Renal cortical epithelial cell (primary cell): ENCODE measurements around the gene TFB1M. TPM values are rescaled to one million over a fixed set of nuclear protein-coding genes. Genes with fewer than 3 reads are reported as not detected.

Experiments
- DNase-seq: peaks from one replicate; pipeline ENCODE4 v3.0.0-alpha.2; 2011; ENCODE audit warnings: low read depth
- total RNA-seq: library from RNA; depleted of rRNA; stranded (reverse); fragments of >200 nt; gene quantifications from 2 replicates; pipeline ENCODE4 v1.2.3, GENCODE V29; 2014

The TFB1M gene
- total RNA-seq, 1 donor from 2014 or later, result 21.7 TPM

GRCh38 chr6:155264693-155265320, 49.5 kb downstream of the TFB1M start:
- no peak for DNase-seq

GRCh38 chr6:155263373-155264063, 50.8 kb downstream of the TFB1M start, which contains the start of gene CLDN20:
Gene CLDN20, plus strand, starts transcription at chr6:155264013. Its CDS starts 11,707 bp downstream, at chr6:155275720.
- DNase-seq, result no peak

- no peak for DNase-seq
Measured at GRCh38 chr6:155262655-155263054, 51.6 kb downstream of the TFB1M start.

- no peak for DNase-seq
Measured at GRCh38 chr6:155261111-155261900, 53.0 kb downstream of the TFB1M start.

- no peak for DNase-seq
Measured at GRCh38 chr6:155260686-155261085, 53.6 kb downstream of the TFB1M start.

- DNase-seq, result no peak
Measured at GRCh38 chr6:155259897-155260296, 54.4 kb downstream of the TFB1M start.

- no peak for DNase-seq
Measured at GRCh38 chr6:155259204-155259603, 55.1 kb downstream of the TFB1M start.

DNA sequence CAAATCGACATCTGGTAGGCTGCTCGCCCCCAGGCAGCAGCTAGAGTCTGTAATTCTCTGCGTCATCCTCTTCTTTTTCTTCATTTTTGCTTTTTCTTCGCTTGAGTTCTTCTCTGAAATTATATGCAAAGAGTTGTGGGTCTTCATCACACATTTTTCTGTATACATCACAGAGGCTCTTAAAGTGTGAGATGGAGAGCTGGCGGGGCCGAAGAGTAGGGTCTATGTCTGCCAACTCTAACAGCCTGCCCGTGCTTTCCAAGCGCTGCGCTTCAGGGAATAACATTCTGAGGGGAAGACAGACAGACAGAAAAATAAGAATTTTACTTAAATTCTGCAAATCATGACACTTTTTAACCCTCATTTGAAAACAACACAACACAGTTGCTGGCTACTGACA, 56.5 kb downstream of the TFB1M start:
- no peak for DNase-seq

DNA sequence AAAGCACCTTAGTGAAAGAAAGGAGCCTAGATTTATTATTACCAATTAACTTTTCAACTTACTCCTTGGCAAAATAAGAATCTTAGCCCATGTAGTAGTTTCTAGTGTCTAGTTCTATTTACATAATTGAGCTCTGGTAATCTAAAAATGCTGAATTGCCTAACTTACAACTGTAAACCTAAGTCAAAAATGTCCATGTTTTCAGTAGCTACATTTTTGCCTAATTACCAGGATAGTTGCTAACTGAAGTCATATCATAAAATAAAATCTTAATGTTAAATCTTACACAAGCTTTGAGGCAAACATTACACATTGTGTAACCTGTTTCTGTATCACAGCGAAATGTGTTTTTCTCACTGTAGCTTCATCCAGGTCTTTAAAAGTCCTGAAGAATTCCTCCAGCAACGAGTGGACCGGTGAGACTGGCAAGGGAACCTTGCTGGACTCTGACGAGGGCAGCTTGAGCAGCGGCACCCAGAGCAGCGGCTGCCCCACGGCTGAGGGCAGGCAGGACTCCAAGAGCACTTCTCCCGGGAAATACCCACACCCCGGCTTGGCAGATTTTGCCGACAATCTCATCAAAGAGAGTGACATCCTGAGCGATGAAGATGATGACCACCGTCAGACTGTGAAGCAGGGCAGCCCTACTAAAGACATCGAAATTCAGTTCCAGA, 58.0 kb downstream of the TFB1M start:
- DNase-seq, result no peak

DNA sequence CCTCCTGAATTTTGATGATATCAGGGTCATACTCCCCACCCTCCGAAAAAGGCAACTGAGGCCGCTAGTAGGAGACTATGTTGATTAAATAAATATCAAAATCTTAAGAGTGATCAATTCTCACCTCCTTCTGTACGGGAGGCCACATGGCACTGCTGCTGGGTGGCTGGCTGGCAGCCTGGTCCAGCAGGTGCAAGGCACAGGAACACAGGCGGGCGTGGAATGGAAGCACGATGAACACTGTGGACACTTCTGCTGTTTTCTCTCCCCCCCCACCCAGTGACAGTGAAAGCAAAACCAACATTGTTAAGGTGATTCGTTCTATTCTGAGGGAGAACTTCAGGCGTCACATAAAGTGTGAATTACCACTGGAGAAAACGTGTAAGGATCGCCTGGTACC, 60.1 kb downstream of the TFB1M start:
- DNase-seq, result no peak

GRCh38 chr6:155253337-155253736, 60.9 kb downstream of the TFB1M start:
- DNase-seq, result peak; percentile 15

- DNase-seq, result no peak
Measured at GRCh38 chr6:155252581-155252980, 61.7 kb downstream of the TFB1M start.

DNA sequence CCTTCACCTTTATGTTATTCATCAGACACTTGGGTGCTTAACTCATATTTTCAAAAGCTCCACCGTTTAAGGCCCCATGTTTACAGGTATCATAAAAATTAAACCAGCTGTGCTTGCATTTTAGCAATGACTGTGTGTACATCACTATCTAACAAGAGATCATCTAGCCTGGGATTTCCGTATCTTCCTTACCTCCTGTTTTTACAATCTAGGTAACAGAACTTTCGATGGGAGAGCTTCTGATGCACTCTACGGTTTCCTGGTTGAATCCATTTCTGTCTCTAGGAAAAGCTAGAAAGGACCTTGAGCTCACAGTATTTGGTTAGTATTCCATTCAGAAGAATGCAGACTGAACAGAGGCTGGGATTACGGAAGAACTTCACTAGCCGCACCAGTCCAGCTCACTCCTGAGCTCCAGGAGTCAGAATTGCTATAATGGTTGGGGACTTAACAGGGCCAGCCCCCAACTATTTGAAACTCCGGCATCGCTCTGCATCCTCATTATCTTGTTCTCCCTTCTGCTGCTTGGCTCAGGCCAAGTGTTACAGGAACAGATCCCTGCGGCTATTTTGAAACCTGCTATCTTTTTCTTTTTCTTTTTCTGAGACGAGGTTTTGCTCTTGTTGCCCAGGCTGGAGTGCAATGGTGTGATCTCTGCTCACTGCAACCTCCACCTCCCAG, 63.4 kb downstream of the TFB1M start:
- DNase-seq, result no peak

DNA sequence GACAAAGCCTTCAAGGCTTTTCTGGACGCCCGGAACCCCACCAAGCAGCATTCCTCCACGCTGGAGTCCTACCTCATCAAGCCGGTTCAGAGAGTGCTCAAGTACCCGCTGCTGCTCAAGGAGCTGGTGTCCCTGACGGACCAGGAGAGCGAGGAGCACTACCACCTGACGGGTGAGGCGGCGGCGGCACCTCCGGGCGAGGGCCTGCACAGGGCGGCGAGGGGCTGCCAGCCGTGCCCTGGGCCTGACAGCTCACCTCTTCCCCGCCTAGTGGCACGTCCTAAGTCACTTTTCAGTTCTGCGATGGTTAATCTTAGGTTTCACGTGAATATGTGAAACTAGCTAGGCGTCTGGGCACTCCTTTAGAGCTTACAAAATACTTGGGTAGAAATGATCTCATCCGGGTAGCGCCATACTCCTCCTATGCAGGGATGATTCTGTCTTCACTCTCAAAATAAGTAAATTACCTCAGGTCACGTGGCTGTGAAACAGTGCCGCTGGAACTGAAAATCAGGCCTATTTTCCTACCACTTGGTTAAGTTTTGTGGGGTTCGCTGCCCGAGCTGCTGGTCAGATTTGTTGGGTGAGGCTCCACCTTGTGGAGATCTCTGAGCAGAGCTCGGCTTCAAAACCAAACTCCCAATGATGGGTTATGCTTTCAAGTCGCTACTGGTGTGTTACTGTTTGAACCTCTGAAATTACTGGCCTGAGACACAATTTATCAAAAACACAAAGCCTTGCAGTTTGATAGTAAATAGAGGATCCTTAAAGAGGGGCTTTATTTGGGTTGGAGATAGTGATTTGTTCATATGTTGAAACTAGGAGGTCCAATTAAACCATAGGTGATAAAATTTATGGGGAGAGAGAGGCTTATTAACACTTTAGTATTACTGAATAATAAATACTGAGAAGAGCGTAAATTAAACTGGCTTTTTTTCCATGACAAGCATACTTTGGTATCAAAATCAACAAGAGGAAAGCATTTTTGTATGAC, 66.0 kb downstream of the TFB1M start:
- peak; percentile 48 for DNase-seq

DNA sequence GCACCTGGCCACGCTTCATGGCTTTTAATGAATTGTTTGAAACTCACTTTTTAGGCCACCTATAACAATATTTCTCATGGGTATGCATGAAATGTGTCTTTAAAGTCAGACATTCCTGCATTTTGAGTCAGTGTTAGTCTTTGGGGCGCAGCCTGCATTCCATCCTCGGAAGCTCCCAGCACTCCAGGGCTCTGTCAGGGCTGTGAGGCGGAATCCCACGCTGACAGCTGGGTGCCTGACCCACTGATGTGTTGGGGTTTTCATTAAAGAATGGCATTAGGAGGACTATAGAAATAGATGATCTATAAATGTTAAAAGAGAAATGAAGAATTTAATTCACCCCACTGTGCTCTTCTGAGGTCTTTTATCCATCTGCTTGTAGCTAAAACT, 66.7 kb downstream of the TFB1M start:
- peak; percentile 54 for DNase-seq

DNA sequence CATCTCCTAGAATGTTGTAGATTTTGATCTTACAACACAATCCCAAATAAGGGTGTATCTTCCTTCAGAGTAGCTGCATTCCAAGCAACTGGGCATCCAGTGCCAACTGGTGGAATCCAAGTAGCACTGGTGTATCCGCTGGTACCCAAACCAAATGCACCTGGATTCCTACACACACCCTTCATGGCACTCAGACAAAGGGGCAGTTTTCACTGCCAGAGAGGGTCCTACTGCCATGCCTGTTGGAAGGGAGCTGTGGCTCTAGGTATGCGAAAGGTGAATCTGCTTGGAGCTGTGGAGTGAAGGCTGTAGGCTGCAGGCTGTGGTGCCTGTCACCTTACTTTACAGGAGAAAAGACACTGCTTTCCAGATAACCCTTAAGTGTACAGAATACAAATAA, 67.5 kb downstream of the TFB1M start:
- DNase-seq, result no peak

DNA sequence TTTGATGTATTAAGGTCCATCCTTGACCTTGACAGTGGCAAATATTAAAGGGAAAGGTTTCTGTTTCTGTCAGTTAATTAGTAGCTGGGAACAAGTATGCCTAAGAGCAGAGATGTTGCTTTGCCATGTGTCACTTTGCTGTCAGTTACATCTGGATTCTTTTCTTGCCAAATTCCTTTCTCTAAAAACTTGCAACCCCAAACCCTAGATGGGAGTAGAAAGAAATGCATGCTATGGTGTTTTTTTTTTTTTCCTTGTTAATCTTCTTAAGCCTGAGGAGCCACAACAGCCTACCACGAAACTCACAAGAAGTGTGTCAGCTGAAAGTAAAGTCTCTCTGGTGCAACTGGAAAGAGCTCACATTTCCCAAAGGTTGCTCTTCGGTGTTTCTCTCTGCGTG, 68.5 kb downstream of the TFB1M start:
- DNase-seq, result no peak

DNA sequence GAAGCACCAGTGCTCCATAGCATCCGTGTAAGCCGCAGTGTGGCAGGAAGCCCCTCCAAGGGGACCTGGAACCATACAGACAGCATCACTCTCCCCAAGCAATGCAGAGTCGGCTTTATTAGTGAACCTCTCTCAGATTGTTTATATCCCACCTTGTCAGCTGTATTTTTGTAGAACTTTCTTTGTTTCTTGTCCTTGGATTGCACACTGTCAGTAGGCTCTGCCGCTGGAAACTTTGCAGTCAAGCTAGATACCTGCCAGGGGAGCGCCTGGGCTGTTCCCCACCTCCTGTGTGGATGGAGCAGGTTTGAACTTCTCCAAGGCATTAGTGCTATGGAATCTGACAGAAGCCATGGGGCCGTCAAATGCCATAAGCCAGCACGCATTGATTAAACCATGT, 69.1 kb downstream of the TFB1M start:
- DNase-seq, result no peak

DNA sequence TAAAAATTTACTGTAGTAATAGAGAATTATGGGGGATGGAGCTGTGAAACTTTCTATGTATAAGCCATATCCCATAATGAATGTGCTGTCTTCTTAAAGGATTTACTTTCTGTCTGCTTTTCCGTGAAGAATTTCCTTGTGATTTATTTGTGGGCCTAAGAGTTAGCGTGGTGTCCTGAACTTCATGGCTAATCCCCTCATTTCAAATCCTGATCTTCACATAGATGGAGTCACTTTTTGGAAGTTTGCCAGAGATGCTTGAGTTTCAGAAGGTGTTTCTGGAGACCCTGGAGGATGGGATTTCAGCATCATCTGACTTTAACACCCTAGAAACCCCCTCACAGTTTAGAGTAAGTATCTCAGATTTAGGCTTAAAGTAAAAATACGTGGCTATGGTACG, 69.8 kb downstream of the TFB1M start:
- DNase-seq, result no peak

DNA sequence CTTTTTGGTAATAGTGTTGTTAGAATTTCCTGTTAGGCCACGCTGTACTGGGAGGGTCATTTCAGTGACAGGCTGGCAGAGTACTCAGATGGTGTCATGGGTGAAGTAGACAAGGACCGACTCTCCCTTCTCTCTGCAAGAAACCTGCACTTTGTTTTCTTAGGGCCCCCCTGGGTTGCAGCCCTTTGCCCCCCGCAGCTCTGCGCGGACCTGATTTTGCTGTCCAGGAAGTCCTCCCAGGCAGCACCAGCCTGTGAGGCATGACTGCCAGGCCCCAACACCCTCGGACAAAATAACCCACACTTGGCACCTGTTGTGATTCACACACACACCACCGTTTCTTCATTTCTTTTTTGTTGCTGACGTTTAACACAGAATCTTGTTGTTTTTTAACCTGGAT, 72.3 kb downstream of the TFB1M start:
- DNase-seq, result no peak
